Naive thymus-derived CD4-positive, alpha-beta T cell (primary cell): ENCODE measurements around the gene FBN1. TPM values are rescaled to one million over a fixed set of nuclear protein-coding genes. Genes with fewer than 3 reads are reported as not detected.

Experiments
- ATAC-seq: fragments of 150-1000 bp; cut with Tn5 transposase; 2 replicates; pipeline ENCODE4 v1.10.0; 2021; ENCODE audit warnings: mild to moderate bottlenecking, moderate library complexity
- CTCF ChIA-PET: fragments of 350-600 bp; sonication (Branson Sonifier 250); formaldehyde crosslinking; loops from one replicate; lab custom pipeline; 2021; ENCODE audit warnings: antibody characterized with exemption; lab: Charles Lee
- POLR2A ChIA-PET: fragments of 350-600 bp; sonication (Branson Sonifier 250); formaldehyde crosslinking; loops from one replicate; lab custom pipeline; 2021; ENCODE audit warnings: antibody characterized with exemption, inconsistent platforms; lab: Charles Lee
- DNase-seq, 9 donors: peaks; one replicate each; pipeline versions ENCODE4 v3.0.0 to v3.0.0-alpha.2; 2020 to 2022; ENCODE audit warnings: mixed read lengths in 1 of 9
- H3K27ac ChIP-seq: one replicate; pipeline ENCODE4 v1.7.0; 2013; ENCODE audit warnings: mild to moderate bottlenecking, low read depth, low read length, moderate library complexity
- H3K27me3 ChIP-seq, 2 donors: one replicate each; pipeline ENCODE4 v1.7.0; 2013; ENCODE audit warnings: low read length in 2 of 2, mild to moderate bottlenecking in 2 of 2, moderate library complexity in 2 of 2; ENCODE audit not compliant: control insufficient read depth in 2 of 2, insufficient read depth in 2 of 2
- H3K36me3 ChIP-seq, 3 experiments: 1 replicate in 2 of 3; 2 replicates in 1 of 3; pipeline ENCODE4 v1.7.0; 2013; ENCODE audit warnings: low read length in 3 of 3, mild to moderate bottlenecking in 3 of 3, moderate library complexity in 1 of 3; ENCODE audit not compliant: insufficient read depth in 3 of 3, control insufficient read depth in 2 of 3
- H3K4me1 ChIP-seq, 2 donors: one replicate each; pipeline ENCODE4 v1.7.0; 2013; ENCODE audit warnings: low read length in 2 of 2, mild to moderate bottlenecking in 2 of 2, moderate library complexity in 1 of 2; ENCODE audit not compliant: control insufficient read depth in 2 of 2, insufficient read depth in 2 of 2
- H3K4me3 ChIP-seq: 2 replicates; pipeline ENCODE4 v1.7.0; 2013; ENCODE audit warnings: mild to moderate bottlenecking, low read length
- H3K9me3 ChIP-seq, 3 experiments: 1 replicate in 2 of 3; 2 replicates in 1 of 3; pipeline ENCODE4 v1.7.0; 2013; ENCODE audit warnings: low read length in 3 of 3; ENCODE audit not compliant: control insufficient read depth in 2 of 3
- H3K27ac Mint-ChIP-seq, 9 donors: one replicate each; pipeline ENCODE4 v1.8.0; 2020 to 2022; ENCODE audit warnings: mixed read lengths in 9 of 9, mild to moderate bottlenecking in 8 of 9, moderate library complexity in 5 of 9, inconsistent platforms in 2 of 9
- H3K27me3 Mint-ChIP-seq, 5 donors: one replicate each; pipeline ENCODE4 v1.8.0; 2021 to 2022; ENCODE audit warnings: mixed read lengths in 5 of 5, mild to moderate bottlenecking in 1 of 5
- H3K36me3 Mint-ChIP-seq, 5 donors: one replicate each; pipeline ENCODE4 v1.8.0; 2020 to 2022; ENCODE audit warnings: mixed read lengths in 5 of 5, mild to moderate bottlenecking in 3 of 5, inconsistent platforms in 1 of 5
- H3K4me1 Mint-ChIP-seq, 7 donors: one replicate each; pipeline ENCODE4 v1.8.0; 2020 to 2022; ENCODE audit warnings: mixed read lengths in 7 of 7, mild to moderate bottlenecking in 3 of 7, inconsistent platforms in 1 of 7
- H3K4me3 Mint-ChIP-seq, 10 donors: one replicate each; pipeline ENCODE4 v1.8.0; 2020 to 2022; ENCODE audit warnings: mild to moderate bottlenecking in 10 of 10, mixed read lengths in 10 of 10, moderate library complexity in 6 of 10, inconsistent platforms in 2 of 10
- H3K9me3 Mint-ChIP-seq, 11 donors: one replicate each; pipeline ENCODE4 v1.8.0; 2020 to 2022; ENCODE audit warnings: mixed read lengths in 11 of 11, mild to moderate bottlenecking in 4 of 11, inconsistent platforms in 1 of 11, moderate library complexity in 1 of 11
- intact Hi-C, 2 donors: fragments of 100-400 bp; cut with micrococcal nuclease; formaldehyde crosslinking; loops; one replicate each; pipeline ENCODE4 v1.15.1; 2023
- polyA plus RNA-seq, 2 donors: library from polyadenylated mRNA; unstranded; fragments of 300-500 nt; fragmentation: Illumina TruSeq; gene quantifications; one replicate each; pipeline ENCODE4 v1.2.3, GENCODE V29; 2021
- total RNA-seq, 6 experiments: library from RNA in 5 of 6; stranded (reverse) in 5 of 6; gene quantifications; 1 replicate in 5 of 6; 2 replicates in 1 of 6; pipeline ENCODE4 v1.2.3 and lab custom pipeline; 2021 to 2026

Gene FBN1
- total and polyA plus RNA-seq, 7 experiments from 2014 or later, result 0.03 to 1.3 (median 0.61) TPM; not detected in 1

DNA sequence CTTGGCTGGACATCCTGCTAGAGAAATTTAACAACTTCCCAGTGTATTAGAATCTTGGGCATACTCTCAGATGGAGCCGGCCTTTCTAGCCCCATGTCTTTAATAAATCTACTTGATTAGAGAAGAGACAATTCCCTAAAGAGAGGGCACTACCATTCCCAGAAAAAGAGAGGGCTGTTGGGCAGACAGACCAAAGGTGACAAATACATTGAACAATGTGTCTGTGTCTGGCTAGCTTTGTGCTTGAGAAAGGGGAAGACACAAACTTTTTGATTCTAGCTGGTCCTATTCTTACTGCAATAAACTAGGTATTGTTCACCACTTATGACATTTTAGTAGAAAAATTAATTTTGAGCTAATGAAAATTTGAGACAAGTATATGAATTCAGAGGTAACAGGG is 256.6 kb downstream of the FBN1 start:
- no peaks in the 10 kb centered on the region for H3K4me1 Mint-ChIP-seq
- H3K4me3 Mint-ChIP-seq, result no peak overlapping the region
- ChIA-PET CTCF (no interaction called here), POLR2A (no interaction called here)
- no peak for ATAC-seq
- intact Hi-C loops, result no loop called here
- H3K27ac Mint-ChIP-seq, result no peak overlapping the region
- Histone ChIP-seq H3K27ac (no peak overlapping the region), H3K36me3 (no peaks in the 10 kb centered on the region), H3K9me3 (no peaks in the 10 kb centered on the region), H3K27me3 (no peaks in the 10 kb centered on the region), H3K4me1 (no peaks in the 10 kb centered on the region), H3K4me3 (no peak overlapping the region)
- peaks cover 4 to 19% (median 15%) of the 10 kb centered on the region in 5 donors for H3K27me3 Mint-ChIP-seq
- peaks cover 0 to 1% (median 0%) of the 10 kb centered on the region in 11 donors for H3K9me3 Mint-ChIP-seq
- DNase-seq, result no peak
- no peaks in the 10 kb centered on the region for H3K36me3 Mint-ChIP-seq

DNA sequence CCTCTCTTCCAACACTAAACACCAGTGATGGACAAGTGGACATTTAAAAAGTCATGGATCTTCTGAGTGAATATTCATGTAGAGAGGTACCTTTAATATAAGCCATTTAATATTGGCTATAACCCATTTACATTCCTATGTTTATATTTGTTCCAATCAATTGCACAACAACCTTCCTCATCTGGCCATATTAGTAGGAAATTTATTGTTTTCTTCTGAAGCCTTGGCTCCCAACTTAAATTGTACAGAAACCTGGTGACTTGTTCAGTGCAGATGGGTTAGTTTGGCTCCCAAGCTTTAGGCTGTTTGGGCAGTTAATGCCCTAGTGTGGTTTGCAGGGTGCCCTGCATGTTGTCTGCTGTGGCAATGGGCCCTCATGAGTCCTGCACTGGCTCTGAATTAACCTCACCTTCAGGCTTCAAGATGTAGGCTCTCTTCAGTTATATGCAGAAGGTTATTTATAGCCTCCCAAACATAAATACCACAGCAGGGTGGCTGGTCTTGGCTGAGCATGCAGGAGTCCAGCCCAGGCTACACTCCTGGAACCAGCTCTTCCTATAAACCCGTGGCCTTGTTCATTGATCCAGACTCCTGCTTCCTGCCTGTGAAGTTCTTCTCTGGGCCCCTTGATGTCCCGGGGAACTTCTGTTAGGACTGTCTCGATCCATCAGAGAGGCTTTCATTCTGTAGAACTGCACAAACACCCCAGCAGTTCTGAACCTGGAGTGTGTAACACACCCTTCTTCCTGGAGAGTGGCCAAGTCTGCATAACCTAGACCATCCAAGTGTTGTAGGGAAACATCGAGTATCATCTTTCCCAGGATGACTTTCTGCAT is 257.3 kb downstream of the FBN1 start:
- Histone ChIP-seq H3K9me3 (no peaks in the 10 kb centered on the region), H3K27me3 (no peaks in the 10 kb centered on the region), H3K4me1 (no peaks in the 10 kb centered on the region), H3K27ac (no peak overlapping the region), H3K36me3 (no peaks in the 10 kb centered on the region), H3K4me3 (no peak overlapping the region)
- Mint-ChIP-seq H3K27me3 (peaks cover 7 to 22% (median 15%) of the 10 kb centered on the region in 5 donors), H3K27ac (no peak overlapping the region), H3K36me3 (no peaks in the 10 kb centered on the region), H3K9me3 (peaks cover 0 to 1% (median 0%) of the 10 kb centered on the region in 11 donors), H3K4me3 (no peak overlapping the region), H3K4me1 (no peaks in the 10 kb centered on the region)
- ChIA-PET CTCF (no interaction called here), POLR2A (no interaction called here)
- intact Hi-C loops, result no loop called here
- DNase-seq (no peak), ATAC-seq (no peak)

DNA sequence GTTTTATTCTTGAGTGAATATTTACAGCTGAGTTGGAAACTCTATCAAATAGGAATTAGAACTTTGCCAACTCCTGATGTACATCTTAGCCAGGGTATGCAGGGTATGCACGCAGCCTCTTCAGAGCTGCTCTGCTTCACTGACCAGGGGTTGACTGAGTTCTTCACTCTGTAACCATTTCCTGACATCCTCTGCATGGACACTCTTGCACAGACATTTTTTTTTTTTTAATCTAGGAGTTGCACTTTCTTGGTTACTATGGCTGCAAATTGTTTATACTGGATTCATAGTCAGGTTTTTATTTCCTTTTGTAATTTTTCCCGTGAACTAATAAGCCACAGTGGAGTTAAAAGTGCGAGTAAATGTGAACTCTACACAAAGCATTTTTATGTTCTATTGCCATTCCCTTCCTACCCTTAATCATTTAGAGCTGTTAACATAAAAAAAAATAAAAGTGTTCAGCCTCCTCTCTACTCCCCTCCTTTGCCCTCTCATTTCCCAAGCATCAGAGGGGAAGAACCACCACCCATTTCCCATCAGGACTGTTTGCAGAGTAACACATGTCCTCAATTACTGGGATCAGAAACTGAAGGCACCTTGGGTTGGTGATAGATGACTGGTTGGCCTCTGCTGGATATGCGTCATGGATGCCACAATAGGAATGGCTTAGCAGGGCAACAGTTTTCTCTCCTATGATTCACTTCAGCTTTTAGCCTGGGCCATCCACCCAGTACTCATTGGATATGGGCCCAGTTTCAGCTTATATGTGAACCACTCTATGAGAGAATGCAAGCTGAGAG is 260.3 kb downstream of the FBN1 start:
- H3K36me3 ChIP-seq, result no peaks in the 10 kb centered on the region
- intact Hi-C loops, result no loop called here
- no peaks in the 10 kb centered on the region for H3K9me3 ChIP-seq
- Mint-ChIP-seq H3K36me3 (no peaks in the 10 kb centered on the region), H3K4me1 (no peaks in the 10 kb centered on the region), H3K27me3 (peaks cover 3 to 13% (median 10%) of the 10 kb centered on the region in 5 donors), H3K27ac (no peak overlapping the region), H3K9me3 (peaks cover 0 to 1% (median 0%) of the 10 kb centered on the region in 11 donors), H3K4me3 (no peak overlapping the region)
- H3K4me1 ChIP-seq, result no peaks in the 10 kb centered on the region
- CTCF ChIA-PET, result no interaction called here
- POLR2A ChIA-PET, result interaction anchor here (0.6 kb wide), 1 partner anchor 15 kb away, joined by 4 read pairs; no protein-coding TSS in a partner anchor
- no peaks in the 10 kb centered on the region for H3K27me3 ChIP-seq
- H3K4me3 ChIP-seq, result no peak overlapping the region
- ATAC-seq (no peak), DNase-seq (no peak)
- no peak overlapping the region for H3K27ac ChIP-seq

DNA sequence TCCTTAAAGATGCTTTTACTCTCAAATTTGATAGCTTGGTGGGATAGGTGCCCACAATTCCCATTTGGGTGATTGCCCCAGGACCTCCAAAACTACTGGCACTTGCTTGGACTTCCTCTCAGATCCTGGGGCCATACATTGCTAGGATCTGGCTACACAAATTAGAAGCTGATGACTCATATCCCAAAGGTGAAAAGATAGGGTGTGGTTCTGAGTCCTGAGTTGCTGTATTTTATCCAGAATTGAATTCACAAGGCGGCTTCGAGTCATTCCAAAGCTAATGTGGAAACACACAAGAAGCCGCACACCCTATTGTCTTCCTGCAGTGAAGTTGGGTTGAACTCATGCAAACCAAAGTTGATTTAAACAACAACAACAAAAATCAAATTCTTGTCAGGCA is 260.9 kb downstream of the FBN1 start:
- no peak overlapping the region for H3K27ac ChIP-seq
- POLR2A ChIA-PET, result no interaction called here
- ATAC-seq (no peak), DNase-seq (no peak)
- Mint-ChIP-seq H3K9me3 (peaks cover 0 to 1% (median 0%) of the 10 kb centered on the region in 11 donors), H3K27ac (no peak overlapping the region), H3K4me1 (no peaks in the 10 kb centered on the region), H3K27me3 (peaks cover 3 to 13% (median 10%) of the 10 kb centered on the region in 5 donors), H3K36me3 (no peaks in the 10 kb centered on the region), H3K4me3 (no peak overlapping the region)
- H3K4me3 ChIP-seq, result no peak overlapping the region
- intact Hi-C loops, result no loop called here
- H3K4me1 ChIP-seq, result no peaks in the 10 kb centered on the region
- CTCF ChIA-PET, result no interaction called here
- H3K27me3 ChIP-seq, result no peaks in the 10 kb centered on the region
- no peaks in the 10 kb centered on the region for H3K36me3 ChIP-seq
- no peaks in the 10 kb centered on the region for H3K9me3 ChIP-seq

DNA sequence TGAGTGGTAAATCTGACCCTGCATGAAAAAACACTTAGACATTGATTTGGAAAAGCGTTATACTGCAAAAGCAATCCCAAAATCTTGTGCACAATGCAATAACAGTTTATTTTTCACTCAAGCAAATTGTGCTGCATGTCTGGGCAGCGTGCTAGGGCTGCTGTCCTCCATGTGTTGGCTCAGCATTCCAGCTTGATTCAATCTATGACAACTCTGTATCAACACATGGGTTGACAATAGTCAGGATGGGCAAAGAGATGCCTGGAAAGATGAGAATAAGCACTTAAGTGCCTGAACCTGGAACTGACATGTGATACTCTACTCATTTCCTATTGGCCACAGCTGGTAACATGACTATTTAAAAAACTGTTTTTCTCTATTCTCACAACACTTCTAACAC is 262.5 kb downstream of the FBN1 start:
- H3K27ac Mint-ChIP-seq, result no peak overlapping the region

DNA sequence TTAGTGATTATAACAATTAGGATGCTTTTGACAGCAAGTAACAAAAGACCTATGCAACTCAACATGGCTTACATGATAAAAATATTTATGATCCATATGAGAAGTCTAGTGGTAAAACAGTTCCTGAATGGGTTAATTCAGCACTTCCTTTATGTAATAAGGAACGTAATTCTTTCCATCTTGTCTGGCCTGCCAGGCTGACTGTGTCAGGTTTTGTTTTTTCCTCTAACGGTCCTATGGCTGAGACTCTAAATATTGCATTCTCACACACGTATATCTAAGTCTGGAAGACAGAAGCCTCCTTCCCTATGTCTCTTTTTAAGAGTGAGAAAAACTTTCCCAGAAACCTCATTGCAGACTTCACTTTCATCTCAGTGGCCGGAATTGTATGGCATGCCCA is 263.6 kb downstream of the FBN1 start:
- Mint-ChIP-seq H3K9me3 (peaks cover 0 to 8% (median 1%) of the 10 kb centered on the region in 11 donors), H3K4me3 (no peak overlapping the region), H3K27me3 (peaks cover 3 to 24% (median 10%) of the 10 kb centered on the region in 5 donors), H3K36me3 (peaks cover 0 to 3% (median 0%) of the 10 kb centered on the region in 5 donors), H3K27ac (no peak overlapping the region), H3K4me1 (no peaks in the 10 kb centered on the region)
- no peaks in the 10 kb centered on the region for H3K27me3 ChIP-seq
- POLR2A ChIA-PET, result no interaction called here
- no peaks in the 10 kb centered on the region for H3K9me3 ChIP-seq
- H3K36me3 ChIP-seq, result no peaks in the 10 kb centered on the region
- H3K27ac ChIP-seq, result no peak overlapping the region
- H3K4me3 ChIP-seq, result no peak overlapping the region
- DNase-seq, result no peak
- CTCF ChIA-PET, result no interaction called here
- no peaks in the 10 kb centered on the region for H3K4me1 ChIP-seq
- intact Hi-C loops, result no loop called here
- ATAC-seq, result no peak

More for the DNA sequence above, 262.5 kb downstream of the FBN1 start:
- Mint-ChIP-seq H3K9me3 (peaks cover 0 to 2% (median 0%) of the 10 kb centered on the region in 11 donors), H3K36me3 (no peaks in the 10 kb centered on the region), H3K4me1 (no peaks in the 10 kb centered on the region), H3K27me3 (peaks cover 2 to 17% (median 10%) of the 10 kb centered on the region in 5 donors), H3K4me3 (no peak overlapping the region)
- no peaks in the 10 kb centered on the region for H3K4me1 ChIP-seq
- no peak overlapping the region for H3K4me3 ChIP-seq
- no peaks in the 10 kb centered on the region for H3K27me3 ChIP-seq
- ATAC-seq (no peak), DNase-seq (no peak)
- no peak overlapping the region for H3K27ac ChIP-seq
- intact Hi-C loops, result no loop called here
- POLR2A ChIA-PET, result no interaction called here
- H3K36me3 ChIP-seq, result no peaks in the 10 kb centered on the region
- CTCF ChIA-PET, result no interaction called here
- H3K9me3 ChIP-seq, result no peaks in the 10 kb centered on the region
